Activated CD4-positive, CD25-positive, alpha-beta regulatory T cell treated with anti-CD3 and anti-CD28 coated beads, Interleukin-2, amount 50 U/mL, for 72 hours (primary cell): Measurements from ENCODE around the gene TNFAIP2.

Experiments
- DNase-seq: peaks from one replicate; pipeline ENCODE4 v3.0.0; 2021

Gene TNFAIP2

GRCh38 chr14:103122947-103123633 is at the start of gene TNFAIP2:
Gene TNFAIP2 (plus strand): TSS chr14:103123461. CDS start chr14:103126458, 2,997 bp downstream.
- no peak for DNase-seq

GRCh38 chr14:103073876-103074728 is 49.2 kb upstream of the TNFAIP2 start:
- DNase-seq = no peak

- DNase-seq = no peak
These were observed 48.4 kb upstream of the TNFAIP2 start for GRCh38 chr14:103074729-103075367.

GRCh38 chr14:103078420-103078749 is 44.9 kb upstream of the TNFAIP2 start:
- peak; percentile 55 for DNase-seq

- no peak for DNase-seq
These were observed 44.2 kb upstream of the TNFAIP2 start for GRCh38 chr14:103078860-103079587.

DNA sequence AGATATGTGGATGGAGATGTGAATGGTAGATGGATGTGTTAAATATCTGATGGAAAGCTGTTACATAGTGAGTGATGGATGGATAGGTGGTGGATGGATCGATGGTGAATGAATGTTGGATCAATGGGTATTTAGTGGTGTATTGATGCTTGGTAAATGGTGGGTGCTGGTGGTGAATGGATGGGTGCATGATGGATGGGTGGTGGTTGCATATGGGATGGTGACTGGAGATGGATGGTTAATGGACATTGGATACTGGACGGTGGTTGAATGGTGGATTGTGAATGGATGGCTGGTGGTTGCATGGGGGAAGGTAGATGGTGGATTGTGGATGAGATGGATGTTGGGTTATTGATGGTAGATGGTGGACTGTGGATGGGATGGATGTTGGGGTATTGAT is 41.3 kb upstream of the TNFAIP2 start:
- DNase-seq = no peak

DNA sequence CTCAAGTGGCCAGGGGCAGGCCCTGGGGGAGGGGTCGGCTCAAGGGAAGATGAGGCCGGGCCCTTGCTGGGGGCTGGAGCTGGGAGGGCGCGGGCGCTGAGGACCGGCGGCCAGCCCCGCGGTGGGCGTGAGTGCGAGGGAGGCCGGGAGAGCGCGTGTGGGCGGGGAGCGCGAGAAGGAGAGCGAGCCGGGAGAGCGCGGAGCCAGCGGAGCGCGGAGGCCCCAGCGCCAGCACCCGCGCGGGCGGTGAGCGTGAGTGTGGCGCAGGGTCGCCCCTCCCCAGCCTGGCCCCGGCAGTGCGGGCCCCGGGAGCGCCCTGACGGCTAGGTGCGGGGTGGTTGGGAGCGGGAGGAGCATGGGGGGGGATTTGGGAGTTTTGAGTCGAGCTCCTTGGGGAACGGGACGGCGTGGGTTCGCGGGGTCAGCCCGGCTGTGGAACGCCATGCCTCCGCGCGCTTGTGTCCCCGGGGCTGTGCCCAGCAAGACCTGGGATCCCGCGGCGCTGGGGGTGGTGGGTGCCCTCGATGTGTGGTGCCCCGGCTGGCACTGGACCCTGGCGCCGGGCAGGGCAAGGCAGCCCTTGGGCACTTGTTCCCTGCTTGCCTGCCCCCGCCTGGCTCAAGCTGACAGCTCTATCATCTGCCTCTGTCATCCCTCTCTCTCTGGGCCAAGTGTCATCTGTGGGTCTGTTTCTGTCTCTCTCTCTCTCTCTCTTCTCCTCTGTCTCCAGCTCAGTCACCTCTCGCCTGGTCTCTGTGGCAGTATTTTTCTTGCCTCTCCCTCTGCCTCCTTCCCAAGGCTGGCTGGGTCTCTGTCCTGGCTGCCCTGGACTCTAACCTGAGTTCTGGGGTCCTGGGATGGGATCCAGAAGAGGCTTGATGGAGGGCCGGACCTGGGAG is 39.0 kb upstream of the TNFAIP2 start, which contains the start of gene LBHD2:
Gene LBHD2 (plus strand): TSS at position 190 of the 899 bp plus-strand sequence. CDS start 1,803 bp downstream, outside the sequence.
- DNase-seq = no peak

GRCh38 chr14:103085106-103086091 is 37.9 kb upstream of the TNFAIP2 start:
- no peak for DNase-seq

- no peak for DNase-seq
These were observed 36.4 kb upstream of the TNFAIP2 start for GRCh38 chr14:103086771-103087342.

- DNase-seq = no peak
These were observed 35.9 kb upstream of the TNFAIP2 start for GRCh38 chr14:103087343-103087835.

DNA sequence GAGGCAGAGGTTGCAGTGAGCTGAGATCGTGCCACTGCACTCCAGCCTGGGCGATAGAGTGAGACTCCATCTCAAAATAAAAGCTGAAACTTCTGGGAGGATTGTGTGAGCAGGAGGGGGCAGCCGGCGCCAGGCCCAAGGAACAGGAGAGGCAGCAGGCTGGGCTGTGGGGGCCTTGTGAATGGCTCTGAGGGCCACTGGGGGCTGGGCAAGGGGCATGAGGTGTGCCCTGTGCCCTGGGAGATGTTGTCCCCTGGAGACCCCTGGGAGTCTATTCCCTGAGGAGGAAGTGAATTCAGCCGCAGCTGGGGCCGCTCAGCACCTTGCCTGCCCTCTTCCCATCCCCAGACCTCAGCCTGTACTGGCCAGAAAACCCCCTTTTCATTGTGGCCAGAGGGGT is 34.3 kb upstream of the TNFAIP2 start:
- DNase-seq = no peak

DNA sequence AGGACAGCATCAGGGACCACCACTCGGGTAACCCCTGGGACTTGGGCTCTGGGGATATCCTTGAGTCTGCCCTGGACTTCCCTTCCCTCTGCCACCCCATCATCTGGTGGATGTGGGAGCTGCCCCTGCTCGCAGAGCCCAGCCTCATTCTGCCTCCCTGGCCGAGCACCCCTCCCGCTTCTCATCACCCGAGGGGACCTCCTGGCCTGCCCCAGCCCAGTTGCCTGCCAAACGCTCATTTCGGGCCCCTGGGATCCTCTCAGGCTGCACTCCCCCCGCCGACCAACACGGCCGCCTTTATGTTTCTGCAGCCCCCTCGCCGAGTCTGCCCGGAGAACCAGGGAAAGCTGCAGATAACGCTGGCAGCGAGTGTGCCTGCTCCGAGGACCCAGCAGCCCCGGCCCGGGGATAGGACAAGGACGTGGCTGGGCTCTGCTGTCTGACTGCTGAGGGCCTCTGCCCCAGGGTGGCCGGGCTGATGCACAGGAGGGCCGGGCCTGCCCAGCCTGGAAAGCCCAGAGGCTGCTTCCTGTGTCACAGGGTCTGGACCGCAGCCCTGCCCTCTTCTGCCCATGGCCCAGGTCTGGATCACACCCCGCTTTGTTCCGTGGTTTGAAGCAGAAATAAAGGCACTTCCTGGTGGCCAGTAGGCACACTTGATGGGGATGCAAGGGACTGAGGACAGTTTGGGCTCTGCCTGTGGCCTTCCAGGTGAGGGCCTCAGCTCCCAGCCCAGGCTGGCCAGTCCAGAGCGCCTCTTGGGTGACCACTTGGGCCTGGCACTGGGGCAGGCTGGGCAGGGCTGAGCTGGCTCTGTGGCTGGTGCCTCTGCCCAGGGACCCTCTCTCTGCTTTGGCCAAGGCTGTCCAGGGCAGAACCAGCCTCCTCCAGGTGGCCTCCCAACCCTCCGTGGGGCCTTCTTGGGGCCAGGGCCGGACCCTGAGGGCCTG is 33.6 kb upstream of the TNFAIP2 start:
- no peak for DNase-seq

DNA sequence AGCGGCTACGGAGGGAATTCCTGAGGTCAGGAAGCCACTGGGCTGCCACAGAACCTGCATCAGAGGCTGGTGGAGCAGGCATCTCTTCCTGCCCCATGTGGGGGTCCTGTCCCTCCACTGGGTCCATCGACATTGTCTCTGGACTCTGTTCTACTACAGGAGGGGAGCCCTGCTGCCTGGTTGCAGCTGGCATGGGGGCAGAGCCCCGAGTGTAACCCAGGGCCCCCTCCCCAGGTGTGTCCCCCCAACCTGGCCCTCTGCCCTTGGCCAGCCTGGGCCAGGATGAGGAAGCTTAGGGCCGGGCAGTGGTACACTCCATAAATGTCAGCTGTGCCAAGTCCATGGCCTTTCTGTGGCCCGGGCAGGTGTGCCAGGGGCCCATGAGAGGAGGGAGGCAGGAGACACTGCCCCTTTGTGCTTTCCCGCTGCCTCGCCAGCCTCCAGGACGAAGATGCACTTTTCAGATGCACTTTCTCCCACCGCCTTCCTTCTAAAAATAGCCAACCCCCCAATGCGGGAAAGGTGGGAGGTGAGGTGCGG is 32.7 kb upstream of the TNFAIP2 start:
- DNase-seq = no peak

DNA sequence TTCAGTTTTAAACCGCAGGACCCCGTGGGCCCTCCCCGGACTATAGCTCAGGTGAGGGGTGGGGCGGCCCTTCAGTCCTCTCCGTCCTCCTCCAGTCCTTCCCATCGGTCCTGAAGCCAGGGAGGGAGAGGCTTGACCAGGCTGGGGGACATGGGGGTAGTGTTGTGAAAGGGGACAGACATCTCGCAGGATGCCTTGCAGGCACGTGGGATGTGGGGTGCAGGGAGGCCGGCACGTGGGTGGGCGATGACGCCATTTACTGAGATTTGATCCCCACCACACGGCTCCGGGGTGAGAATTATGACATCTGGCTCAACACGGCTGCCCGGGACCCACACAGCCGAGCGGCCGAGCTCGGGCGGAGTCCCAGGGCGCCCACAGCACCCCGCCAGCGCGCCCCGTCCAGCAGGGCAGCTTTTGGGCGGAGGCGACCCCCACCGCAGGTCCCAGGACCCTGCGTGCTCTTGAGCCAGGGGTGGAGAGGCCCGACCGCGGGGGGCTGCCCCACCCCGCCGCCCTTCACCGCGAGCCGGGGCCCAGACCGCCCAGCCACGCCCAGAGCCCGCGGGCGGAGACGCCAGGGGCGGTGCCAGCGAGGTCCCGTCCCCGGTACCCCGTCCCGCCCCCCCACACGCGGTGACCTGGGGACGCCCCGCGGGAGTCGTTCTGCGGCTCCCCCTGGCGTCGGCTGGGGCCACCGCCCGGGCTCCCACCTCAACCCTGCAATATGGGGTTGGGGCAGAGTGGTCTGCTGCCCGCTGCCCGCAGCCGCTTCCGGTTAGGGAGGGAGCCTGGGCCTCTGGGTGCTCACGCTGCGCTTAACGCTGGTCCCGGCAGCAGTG is 32.0 kb upstream of the TNFAIP2 start:
- peak; percentile 69 for DNase-seq

DNA sequence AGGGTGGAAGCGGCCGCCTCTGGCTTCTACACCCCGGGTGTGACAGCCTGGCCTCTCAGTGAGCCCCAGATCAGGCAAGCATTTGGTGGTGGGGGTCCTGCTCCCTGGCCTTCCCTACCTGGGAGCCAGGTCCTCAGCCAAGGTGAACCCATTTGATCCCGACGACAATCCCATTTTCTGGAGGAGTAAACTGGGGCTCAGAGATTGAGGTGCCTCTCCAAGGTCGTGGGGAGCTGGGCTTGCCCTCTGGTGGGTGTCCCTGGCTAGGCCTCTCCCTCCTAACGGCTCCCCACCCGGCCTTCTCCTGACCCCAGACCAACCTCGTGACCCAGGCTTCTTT is 31.4 kb upstream of the TNFAIP2 start:
- no peak for DNase-seq

DNA sequence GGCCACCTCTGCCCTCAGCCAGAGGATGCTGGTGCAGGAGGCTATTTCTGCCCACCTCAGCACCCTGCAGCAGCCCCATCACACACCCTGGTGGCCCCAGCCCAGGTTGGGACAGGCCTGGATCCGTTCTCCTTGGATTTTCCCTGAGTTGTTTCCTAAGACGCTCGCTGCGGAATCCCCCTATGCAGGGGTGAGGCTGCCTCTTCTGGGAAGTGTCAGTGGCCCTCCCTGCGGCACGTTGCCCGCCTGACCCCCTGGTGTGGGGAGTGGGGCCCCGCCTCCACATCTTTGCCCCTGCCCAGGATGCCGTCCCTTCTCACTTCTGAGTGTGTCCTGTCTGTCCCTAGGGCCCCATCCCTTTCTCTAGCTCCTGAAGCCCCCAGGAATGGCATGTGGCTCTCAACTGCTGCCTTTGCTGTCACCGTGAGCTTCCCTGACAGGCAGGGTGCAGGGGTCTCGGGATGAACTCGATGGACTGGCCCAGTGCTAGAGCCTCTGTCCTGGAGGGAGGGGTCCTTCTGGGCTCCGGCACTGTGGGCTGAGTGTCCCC is 29.3 kb upstream of the TNFAIP2 start:
- no peak for DNase-seq
